Daoy (cell line): Measurements from ENCODE around the gene ACYP2. TPM values are rescaled to one million over a fixed set of nuclear protein-coding genes. Genes with fewer than 3 reads are reported as not detected.
"Not testable (repeated sequence)": the region's sequence is repeated elsewhere in the genome, so short reads cannot be mapped to it uniquely, and the experiment has no call there.

ENCODE experiments used
- DNase-seq: peaks from one replicate; pipeline ENCODE4 v3.0.0-alpha.2; 2015; ENCODE audit warnings: low read depth
- total RNA-seq: library from RNA; depleted of rRNA; stranded (reverse); fragments of >200 nt; shearing (Covaris generic); gene quantifications from 2 replicates; pipeline ENCODE4 v1.2.3, GENCODE V29; 2014; rRNA removed

The ACYP2 gene
- 5.0 and 12.0 TPM in 2 replicates for total RNA-seq

- DNase-seq, result peak; percentile 98
Measured at GRCh38 chr2:54115284-54116137, at the start of gene ACYP2. Gene ACYP2, plus strand, starts transcription at chr2:54115615.

- DNase-seq, result no peak
Measured at GRCh38 chr2:54065891-54066290, 49.5 kb upstream of the ACYP2 start.

- DNase-seq, result no peak
Measured at GRCh38 chr2:54067851-54068375, 47.5 kb upstream of the ACYP2 start.

GRCh38 chr2:54072483-54072882 is 42.9 kb upstream of the ACYP2 start:
- DNase-seq, result not testable (repeated sequence)

GRCh38 chr2:54073796-54074195 is 41.6 kb upstream of the ACYP2 start:
- DNase-seq, result peak; percentile 29

GRCh38 chr2:54074606-54075341 is 40.6 kb upstream of the ACYP2 start:
- DNase-seq, result peak; percentile 19

- no peak for DNase-seq
Measured at GRCh38 chr2:54076586-54076985, 38.8 kb upstream of the ACYP2 start.

GRCh38 chr2:54077088-54077900 is 38.1 kb upstream of the ACYP2 start:
- DNase-seq, result no peak

GRCh38 chr2:54079331-54079730 is 36.1 kb upstream of the ACYP2 start:
- DNase-seq, result no peak

GRCh38 chr2:54081574-54081973 is 33.8 kb upstream of the ACYP2 start:
- DNase-seq, result peak; percentile 66

- DNase-seq, result no peak
Measured at GRCh38 chr2:54083021-54083420, 32.4 kb upstream of the ACYP2 start.

GRCh38 chr2:54083445-54083844 is 32.0 kb upstream of the ACYP2 start:
- DNase-seq, result no peak

GRCh38 chr2:54084600-54084999 is 30.8 kb upstream of the ACYP2 start:
- peak; percentile 17 for DNase-seq

GRCh38 chr2:54085069-54085468 is 30.3 kb upstream of the ACYP2 start:
- DNase-seq, result no peak

- DNase-seq, result no peak
Measured at GRCh38 chr2:54086157-54086556, 29.3 kb upstream of the ACYP2 start.

GRCh38 chr2:54088191-54088634 is 27.2 kb upstream of the ACYP2 start:
- no peak for DNase-seq

GRCh38 chr2:54088719-54089118 is 26.7 kb upstream of the ACYP2 start:
- DNase-seq, result no peak

GRCh38 chr2:54090521-54091117 is 24.8 kb upstream of the ACYP2 start:
- DNase-seq, result no peak

- DNase-seq, result no peak
Measured at GRCh38 chr2:54092940-54093339, 22.5 kb upstream of the ACYP2 start.

- DNase-seq, result not testable (repeated sequence)
Measured at GRCh38 chr2:54095406-54095805, 20.0 kb upstream of the ACYP2 start.

GRCh38 chr2:54096141-54096540 is 19.3 kb upstream of the ACYP2 start:
- DNase-seq, result not testable (repeated sequence)
